Mesenteric fat pad (tissue), 1 donor: ENCODE data around the gene ZNF771. TPM values are rescaled to one million over a fixed set of nuclear protein-coding genes. Genes with fewer than 3 reads are reported as not detected.

Experiments used
- DNase-seq: peaks from one replicate; pipeline ENCODE4 v3.0.0-alpha.2; 2020; ENCODE audit warnings: low spot score
- long read RNA-seq: library from polyadenylated mRNA; unstranded; transcript quantifications from one replicate; pipeline ENCODE4 v2.0.0, GENCODE V29; 2020
- total RNA-seq: library from RNA; stranded (reverse); fragmentation: NEBNext Ultra II Directional; extraction: Animal tissue kit (Norgen Biotek cat#: 25700); gene quantifications from one replicate; pipeline ENCODE4 v1.2.1, GENCODE V29; 2021
- donor health status: DM: yes; HTN: yes; CAD: no.

The ZNF771 gene
- 6.3 TPM for total RNA-seq
- long read RNA-seq, partial matches to known transcripts = 5 of 12 reads
- long read RNA-seq, other reads (novel, unspliced or antisense) = 2 of 12 reads

- DNase-seq = peak; percentile 97
Observed at GRCh38 chr16:30407102-30407803, at the start of gene ZNF771. Gene ZNF771, plus strand, starts transcription at chr16:30407606. Its CDS starts 448 bp downstream, at chr16:30408054.

DNA sequence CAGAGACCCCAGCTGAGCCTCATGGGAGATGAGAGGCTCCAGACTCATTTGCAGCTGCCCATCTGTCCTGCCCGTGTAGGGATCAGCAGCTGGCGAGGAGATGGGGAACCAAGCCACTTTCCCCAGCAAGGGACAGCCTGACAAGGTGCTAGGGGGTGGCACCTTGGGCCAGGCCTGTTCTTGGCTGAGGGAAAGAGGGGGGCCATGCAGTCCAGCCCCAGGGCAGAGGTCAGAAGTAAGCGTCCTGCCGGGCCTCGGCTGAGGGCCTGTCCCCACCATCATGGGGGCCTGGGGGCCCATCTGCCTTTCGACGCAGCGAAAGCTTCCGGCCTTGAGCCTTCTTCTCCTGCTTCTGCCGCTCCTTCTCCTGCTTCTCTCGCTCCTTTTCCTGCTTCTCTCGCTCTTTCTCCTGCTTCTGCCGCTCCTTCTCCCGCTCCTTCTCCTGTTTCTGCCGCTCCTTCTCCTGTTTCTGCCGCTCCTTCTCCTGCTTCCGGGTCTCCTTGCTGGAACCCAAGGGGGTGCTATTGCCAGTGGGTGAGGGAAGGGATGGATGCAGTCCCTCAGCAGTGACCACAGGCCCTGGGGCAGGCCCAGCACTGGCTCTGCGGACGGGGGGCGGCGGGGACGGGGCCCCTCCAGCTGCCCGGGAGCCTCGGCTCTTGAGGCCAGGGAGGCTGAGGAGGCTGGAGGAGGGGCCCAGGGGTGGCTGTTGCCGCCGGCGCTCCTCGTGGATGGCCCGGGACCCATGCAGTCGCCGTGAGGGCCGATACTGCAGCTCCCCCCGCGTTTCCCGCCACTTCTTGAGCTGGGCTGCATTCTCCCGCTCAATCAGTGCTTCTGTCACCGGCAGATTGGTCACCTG is 49.5 kb upstream of the ZNF771 start:
- DNase-seq = no peak

DNA sequence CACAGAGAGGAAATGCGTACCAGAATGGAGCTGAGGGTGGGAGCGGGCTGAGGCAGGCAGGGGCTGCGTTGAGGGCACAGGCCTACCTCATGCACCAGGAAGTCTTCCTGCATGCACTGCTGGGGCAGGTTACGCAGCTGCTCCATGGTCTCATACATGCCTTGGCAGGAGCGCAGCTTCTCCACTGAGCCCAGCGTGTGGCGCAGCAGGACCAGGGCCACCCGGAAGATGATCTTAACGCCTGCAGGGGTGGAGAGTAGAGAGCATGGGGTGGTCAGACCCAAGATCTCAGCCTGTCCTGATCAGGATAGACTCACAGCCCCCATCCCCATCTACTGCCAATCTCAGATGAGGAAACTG is 48.8 kb upstream of the ZNF771 start:
- no peak for DNase-seq

GRCh38 chr16:30358990-30359870 is 48.2 kb upstream of the ZNF771 start:
- DNase-seq = no peak

DNA sequence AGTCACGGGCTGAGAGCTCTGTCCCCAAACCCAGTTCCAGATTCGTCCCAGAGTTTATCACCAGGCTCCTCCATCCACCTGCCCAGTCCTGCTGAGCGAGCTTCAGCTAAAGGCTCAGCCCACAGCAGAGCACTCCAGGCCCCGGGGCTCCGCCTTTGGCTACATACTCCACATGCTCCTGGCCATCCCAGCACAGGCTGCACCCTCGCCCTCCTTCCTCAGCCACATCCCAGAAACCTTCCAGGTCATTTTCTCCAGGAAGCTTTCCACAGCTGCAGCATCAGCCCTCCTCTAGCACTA is 47.6 kb upstream of the ZNF771 start:
- DNase-seq = no peak

DNA sequence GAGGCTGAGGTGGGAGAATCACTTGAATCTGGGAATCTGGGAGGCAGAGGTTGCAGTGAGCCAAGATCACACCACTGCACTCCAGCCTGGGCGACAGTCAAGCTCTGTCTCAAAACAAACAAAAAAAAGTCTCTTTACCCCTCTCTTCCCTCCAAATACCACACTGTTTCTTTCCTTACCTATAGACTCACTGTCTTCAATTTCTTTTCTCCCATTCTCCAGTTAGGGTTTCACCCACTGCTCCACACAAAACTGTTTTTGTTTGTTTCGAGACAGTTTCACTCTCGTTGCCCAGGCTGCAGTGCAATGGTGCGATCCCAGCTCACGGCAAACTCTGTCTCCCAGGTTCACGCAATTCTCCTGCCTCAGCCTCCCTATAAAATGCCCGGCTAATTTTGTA is 46.2 kb upstream of the ZNF771 start:
- no peak for DNase-seq

DNA sequence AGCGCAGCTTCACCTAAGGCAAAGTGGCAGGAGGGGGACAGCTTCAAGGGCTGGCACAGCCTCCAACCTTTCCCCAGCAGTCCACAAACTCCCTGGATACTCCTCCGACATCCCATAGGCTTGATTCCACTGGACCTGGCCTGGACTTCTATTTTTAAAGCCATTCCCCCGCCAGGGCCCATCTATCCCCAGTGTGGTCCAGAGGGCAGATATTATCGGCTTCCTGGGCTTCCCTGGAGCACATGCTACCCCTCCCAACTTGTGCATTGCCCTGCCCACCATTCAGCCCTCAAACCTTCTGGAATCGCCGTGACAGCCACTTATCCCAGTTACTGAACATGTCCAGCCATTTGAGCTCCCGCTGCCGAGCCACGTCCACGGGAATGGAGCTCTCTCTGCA is 42.2 kb upstream of the ZNF771 start:
- no peak for DNase-seq

- no peak for DNase-seq
Observed at GRCh38 chr16:30366511-30366910, 40.9 kb upstream of the ZNF771 start.

DNA sequence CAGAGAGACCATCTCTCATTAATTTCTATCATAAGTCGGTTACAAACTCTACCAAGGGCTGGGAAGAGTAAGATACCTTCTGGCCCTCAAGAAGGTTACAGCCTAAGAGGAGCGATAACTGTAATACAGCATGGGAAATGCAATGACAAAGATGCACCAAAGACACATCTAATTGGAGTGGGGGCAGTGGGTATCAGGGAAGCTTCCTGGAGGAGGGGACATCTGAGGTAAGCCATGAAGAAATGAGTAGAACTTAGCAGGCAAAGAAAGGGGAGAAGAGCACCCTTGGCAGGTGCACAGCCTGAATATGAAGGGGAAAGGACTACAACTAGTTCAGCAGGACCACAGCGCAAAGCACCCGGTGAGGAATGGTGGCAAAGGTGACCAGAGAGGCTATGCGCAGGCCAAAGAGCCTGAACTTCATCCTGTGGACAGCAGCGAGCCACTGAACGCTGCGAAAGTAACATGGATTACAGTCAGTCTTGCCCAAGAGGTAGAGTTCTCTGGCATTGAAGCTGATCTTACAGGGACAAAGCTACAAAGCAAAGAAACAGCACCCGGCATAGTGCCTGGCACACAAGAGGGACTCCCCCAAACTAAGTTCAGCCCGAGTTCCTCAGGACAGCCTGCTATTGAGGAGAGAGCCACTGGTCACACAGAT is 39.9 kb upstream of the ZNF771 start:
- no peak for DNase-seq

GRCh38 chr16:30368122-30368791 is 39.1 kb upstream of the ZNF771 start:
- DNase-seq = no peak

- no peak for DNase-seq
Observed at GRCh38 chr16:30368792-30369090, 38.7 kb upstream of the ZNF771 start.

GRCh38 chr16:30369091-30369937 is 38.1 kb upstream of the ZNF771 start:
- no peak for DNase-seq

GRCh38 chr16:30369938-30370455 is 37.4 kb upstream of the ZNF771 start:
- no peak for DNase-seq

- DNase-seq = peak; percentile 98
Observed at GRCh38 chr16:30370456-30371247, 36.8 kb upstream of the ZNF771 start, which contains the start of gene TBC1D10B. Gene TBC1D10B, minus strand, starts transcription at chr16:30370494. Its CDS starts 311 bp downstream, at chr16:30370183.

DNA sequence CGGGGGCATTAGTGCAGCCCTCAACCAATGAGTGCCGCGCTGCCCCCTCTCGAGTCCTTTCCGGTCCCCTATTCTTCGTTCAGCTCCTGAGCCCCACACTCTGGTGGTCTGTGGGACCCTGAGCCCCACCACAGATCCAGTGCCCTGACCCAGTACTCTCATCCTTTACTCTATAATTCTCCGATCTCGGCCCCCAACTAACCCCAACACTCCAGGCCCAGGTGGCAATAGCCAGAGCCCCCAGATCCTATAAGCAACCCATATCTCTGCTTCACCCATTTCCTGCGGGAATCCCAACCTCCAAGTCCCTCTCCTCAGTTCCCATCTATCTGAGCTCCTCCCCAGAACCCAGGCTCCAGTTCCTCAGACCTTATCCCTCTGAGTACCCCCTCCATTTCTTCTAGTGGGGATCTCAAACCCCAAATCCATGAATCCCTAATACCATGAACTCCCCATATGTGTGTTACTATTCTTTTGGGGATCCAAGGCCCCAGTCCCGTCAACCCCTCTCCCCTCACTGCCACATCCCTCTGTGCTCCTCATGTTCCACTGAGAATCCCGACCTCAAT is 36.1 kb upstream of the ZNF771 start:
- DNase-seq = no peak

DNA sequence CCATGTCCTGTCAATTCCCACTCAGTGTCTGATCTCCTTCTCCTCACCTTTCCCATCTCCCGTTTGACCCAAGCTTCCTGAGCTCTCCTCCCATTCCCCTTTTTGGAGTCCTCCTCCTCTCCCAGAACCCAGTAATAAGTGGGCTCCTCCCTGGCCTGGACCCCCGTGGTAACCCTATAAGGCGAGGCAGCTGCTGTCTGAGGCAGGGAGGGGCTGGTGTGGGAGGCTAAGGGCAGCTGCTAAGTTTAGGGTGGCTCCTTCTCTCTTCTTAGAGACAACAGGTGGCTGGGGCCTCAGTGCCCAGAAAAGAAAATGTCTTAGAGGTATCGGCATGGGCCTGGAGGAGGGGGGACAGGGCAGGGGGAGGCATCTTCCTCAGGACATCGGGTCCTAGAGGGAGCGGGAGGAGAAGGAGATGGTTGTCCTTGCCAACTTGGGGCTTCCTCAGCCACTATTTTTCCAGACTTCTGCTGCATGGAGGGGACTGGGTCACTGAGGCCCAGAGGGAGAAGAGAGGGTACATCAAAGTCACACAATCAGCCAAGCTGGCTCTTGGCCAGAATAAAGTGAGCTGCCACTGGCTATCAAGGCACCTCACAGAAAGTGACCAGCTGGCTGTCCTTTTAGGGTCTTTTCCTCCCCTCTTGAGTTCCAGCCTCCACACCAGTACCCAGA is 35.2 kb upstream of the ZNF771 start:
- no peak for DNase-seq

GRCh38 chr16:30372725-30373124 is 34.7 kb upstream of the ZNF771 start:
- DNase-seq = no peak

GRCh38 chr16:30374538-30374937 is 32.9 kb upstream of the ZNF771 start, which contains the start of gene MYL11:
Gene MYL11, plus strand, starts transcription at chr16:30374802. Its CDS starts 56 bp downstream, at chr16:30374858.
- no peak for DNase-seq
